Naive thymus-derived CD4-positive, alpha-beta T cell (primary cell): ENCODE measurements around the gene PPP1R7. TPM values are rescaled to one million over a fixed set of nuclear protein-coding genes. Genes with fewer than 3 reads are reported as not detected.

Source experiments
- ATAC-seq: fragments of 150-1000 bp; cut with Tn5 transposase; 2 replicates; pipeline ENCODE4 v1.10.0; 2021; ENCODE audit warnings: mild to moderate bottlenecking, moderate library complexity
- CTCF ChIA-PET: fragments of 350-600 bp; sonication (Branson Sonifier 250); formaldehyde crosslinking; loops from one replicate; lab custom pipeline; 2021; ENCODE audit warnings: antibody characterized with exemption; lab: Charles Lee
- POLR2A ChIA-PET: fragments of 350-600 bp; sonication (Branson Sonifier 250); formaldehyde crosslinking; loops from one replicate; lab custom pipeline; 2021; ENCODE audit warnings: antibody characterized with exemption, inconsistent platforms; lab: Charles Lee
- DNase-seq, 9 donors: peaks; one replicate each; pipeline versions ENCODE4 v3.0.0 to v3.0.0-alpha.2; 2020 to 2022; ENCODE audit warnings: mixed read lengths in 1 of 9
- H3K27ac ChIP-seq: one replicate; pipeline ENCODE4 v1.7.0; 2013; ENCODE audit warnings: mild to moderate bottlenecking, low read depth, low read length, moderate library complexity
- H3K27me3 ChIP-seq, 2 donors: one replicate each; pipeline ENCODE4 v1.7.0; 2013; ENCODE audit warnings: low read length in 2 of 2, mild to moderate bottlenecking in 2 of 2, moderate library complexity in 2 of 2; ENCODE audit not compliant: control insufficient read depth in 2 of 2, insufficient read depth in 2 of 2
- H3K36me3 ChIP-seq, 3 experiments: 1 replicate in 2 of 3; 2 replicates in 1 of 3; pipeline ENCODE4 v1.7.0; 2013; ENCODE audit warnings: low read length in 3 of 3, mild to moderate bottlenecking in 3 of 3, moderate library complexity in 1 of 3; ENCODE audit not compliant: insufficient read depth in 3 of 3, control insufficient read depth in 2 of 3
- H3K4me1 ChIP-seq, 2 donors: one replicate each; pipeline ENCODE4 v1.7.0; 2013; ENCODE audit warnings: low read length in 2 of 2, mild to moderate bottlenecking in 2 of 2, moderate library complexity in 1 of 2; ENCODE audit not compliant: control insufficient read depth in 2 of 2, insufficient read depth in 2 of 2
- H3K4me3 ChIP-seq: 2 replicates; pipeline ENCODE4 v1.7.0; 2013; ENCODE audit warnings: mild to moderate bottlenecking, low read length
- H3K9me3 ChIP-seq, 3 experiments: 1 replicate in 2 of 3; 2 replicates in 1 of 3; pipeline ENCODE4 v1.7.0; 2013; ENCODE audit warnings: low read length in 3 of 3; ENCODE audit not compliant: control insufficient read depth in 2 of 3
- H3K27ac Mint-ChIP-seq, 9 donors: one replicate each; pipeline ENCODE4 v1.8.0; 2020 to 2022; ENCODE audit warnings: mixed read lengths in 9 of 9, mild to moderate bottlenecking in 8 of 9, moderate library complexity in 5 of 9, inconsistent platforms in 2 of 9
- H3K27me3 Mint-ChIP-seq, 5 donors: one replicate each; pipeline ENCODE4 v1.8.0; 2021 to 2022; ENCODE audit warnings: mixed read lengths in 5 of 5, mild to moderate bottlenecking in 1 of 5
- H3K36me3 Mint-ChIP-seq, 5 donors: one replicate each; pipeline ENCODE4 v1.8.0; 2020 to 2022; ENCODE audit warnings: mixed read lengths in 5 of 5, mild to moderate bottlenecking in 3 of 5, inconsistent platforms in 1 of 5
- H3K4me1 Mint-ChIP-seq, 7 donors: one replicate each; pipeline ENCODE4 v1.8.0; 2020 to 2022; ENCODE audit warnings: mixed read lengths in 7 of 7, mild to moderate bottlenecking in 3 of 7, inconsistent platforms in 1 of 7
- H3K4me3 Mint-ChIP-seq, 10 donors: one replicate each; pipeline ENCODE4 v1.8.0; 2020 to 2022; ENCODE audit warnings: mild to moderate bottlenecking in 10 of 10, mixed read lengths in 10 of 10, moderate library complexity in 6 of 10, inconsistent platforms in 2 of 10
- H3K9me3 Mint-ChIP-seq, 11 donors: one replicate each; pipeline ENCODE4 v1.8.0; 2020 to 2022; ENCODE audit warnings: mixed read lengths in 11 of 11, mild to moderate bottlenecking in 4 of 11, inconsistent platforms in 1 of 11, moderate library complexity in 1 of 11
- intact Hi-C, 2 donors: fragments of 100-400 bp; cut with micrococcal nuclease; formaldehyde crosslinking; loops; one replicate each; pipeline ENCODE4 v1.15.1; 2023
- polyA plus RNA-seq, 2 donors: library from polyadenylated mRNA; unstranded; fragments of 300-500 nt; fragmentation: Illumina TruSeq; gene quantifications; one replicate each; pipeline ENCODE4 v1.2.3, GENCODE V29; 2021
- total RNA-seq, 6 experiments: library from RNA in 5 of 6; stranded (reverse) in 5 of 6; gene quantifications; 1 replicate in 5 of 6; 2 replicates in 1 of 6; pipeline ENCODE4 v1.2.3 and lab custom pipeline; 2021 to 2026

The PPP1R7 gene
- total and polyA plus RNA-seq, 7 experiments from 2014 or later: 39.2 to 122 (median 59.0) TPM

DNA sequence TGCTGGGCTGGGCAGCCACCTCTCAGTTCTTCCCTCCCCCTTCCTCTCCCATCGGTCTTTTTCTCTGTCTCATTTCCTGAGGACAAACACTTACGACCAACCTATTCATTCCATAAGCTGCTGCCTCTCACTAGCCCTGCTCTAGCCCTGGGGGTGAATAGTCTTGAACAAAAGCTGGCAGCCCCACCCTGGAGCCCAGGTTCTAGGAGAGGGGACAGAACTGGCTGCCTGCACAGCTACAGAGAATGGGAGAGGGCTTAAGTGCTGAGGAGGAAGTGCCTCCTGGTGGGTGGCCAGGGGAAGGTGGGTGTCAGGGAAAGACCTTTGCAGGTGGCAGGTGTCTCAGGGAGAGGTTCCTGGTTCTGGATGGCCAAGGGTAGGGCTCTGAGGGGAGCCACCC, 61.0 kb downstream of the PPP1R7 start:
- H3K27ac ChIP-seq: no peak overlapping the region
- Mint-ChIP-seq H3K27ac (peak overlapping the region in 2 of 9 donors; percentile 25 to 53), H3K27me3 (no peaks in the 10 kb centered on the region), H3K36me3 (no peaks in the 10 kb centered on the region), H3K4me3 (no peak overlapping the region), H3K4me1 (no peaks in the 10 kb centered on the region), H3K9me3 (no peaks in the 10 kb centered on the region)
- intact Hi-C loops: no loop called here
- CTCF ChIA-PET: no interaction called here
- POLR2A ChIA-PET: no interaction called here
- no peaks in the 10 kb centered on the region for H3K9me3 ChIP-seq
- H3K36me3 ChIP-seq: no peaks in the 10 kb centered on the region
- ATAC-seq (no peak), DNase-seq (no peak)
- no peaks in the 10 kb centered on the region for H3K4me1 ChIP-seq
- H3K27me3 ChIP-seq: no peaks in the 10 kb centered on the region
- no peak overlapping the region for H3K4me3 ChIP-seq

DNA sequence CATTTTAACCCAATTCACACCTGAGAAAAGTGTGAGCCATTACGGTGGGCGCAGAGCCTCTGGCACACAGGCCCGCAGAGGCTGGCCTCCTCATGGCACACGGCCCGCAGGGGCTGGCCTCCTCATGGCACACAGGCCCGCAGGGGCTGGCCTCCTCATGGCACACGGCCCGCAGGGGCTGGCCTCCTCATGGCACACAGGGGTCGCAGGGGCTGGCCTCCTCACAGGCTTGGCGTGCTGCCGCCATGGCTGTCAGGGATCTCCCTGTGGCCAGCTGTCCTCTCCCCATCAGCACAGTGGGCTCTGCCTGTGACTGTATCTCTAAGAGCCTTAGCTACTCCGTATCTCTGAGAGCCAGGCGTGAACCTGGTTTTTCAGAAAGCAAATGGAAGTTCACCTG, 62.8 kb downstream of the PPP1R7 start:
- CTCF ChIA-PET: no interaction called here
- intact Hi-C loops: no loop called here

DNA sequence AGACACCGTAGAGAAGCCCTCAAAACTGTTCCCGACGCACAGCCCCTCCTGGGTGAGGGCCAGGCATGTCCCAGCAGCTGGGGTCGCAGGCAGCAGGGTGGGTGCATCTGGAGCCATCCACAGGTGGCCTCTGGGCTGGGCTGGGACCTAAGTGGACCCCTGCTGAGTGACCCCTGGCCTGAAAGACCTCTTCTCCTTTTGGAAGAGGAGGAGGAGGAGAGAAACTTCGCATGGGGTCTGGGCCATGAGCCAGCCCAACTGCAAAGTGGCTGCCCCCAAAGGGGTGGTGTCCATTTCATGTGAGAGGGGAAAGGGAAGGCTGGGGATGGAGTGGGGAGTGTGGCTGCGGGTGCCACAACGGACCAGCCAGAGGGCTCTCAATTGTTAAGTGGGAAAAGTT, 63.3 kb downstream of the PPP1R7 start:
- H3K4me3 Mint-ChIP-seq: no peak overlapping the region
- ChIA-PET CTCF (no interaction called here), POLR2A (no interaction called here)
- no peaks in the 10 kb centered on the region for H3K36me3 ChIP-seq
- ATAC-seq: no peak
- no peak for DNase-seq
- no peaks in the 10 kb centered on the region for H3K27me3 ChIP-seq
- H3K9me3 Mint-ChIP-seq: no peaks in the 10 kb centered on the region
- no peak overlapping the region for H3K4me3 ChIP-seq
- H3K4me1 Mint-ChIP-seq: peaks cover 2 to 4% (median 3%) of the 10 kb centered on the region in 7 donors
- intact Hi-C loops: no loop called here
- no peak overlapping the region for H3K27ac ChIP-seq
- no peak overlapping the region for H3K27ac Mint-ChIP-seq
- no peaks in the 10 kb centered on the region for H3K36me3 Mint-ChIP-seq
- H3K9me3 ChIP-seq: no peaks in the 10 kb centered on the region
- peaks cover 0 to 12% (median 0%) of the 10 kb centered on the region in 5 donors for H3K27me3 Mint-ChIP-seq
- H3K4me1 ChIP-seq: no peaks in the 10 kb centered on the region

More for the DNA sequence above, 62.8 kb downstream of the PPP1R7 start:
- Histone ChIP-seq H3K27me3 (no peaks in the 10 kb centered on the region), H3K9me3 (no peaks in the 10 kb centered on the region), H3K27ac (no peak overlapping the region), H3K36me3 (no peaks in the 10 kb centered on the region), H3K4me3 (no peak overlapping the region), H3K4me1 (no peaks in the 10 kb centered on the region)
- POLR2A ChIA-PET: no interaction called here
- no peaks in the 10 kb centered on the region for H3K9me3 Mint-ChIP-seq
- no peak overlapping the region for H3K27ac Mint-ChIP-seq
- H3K4me1 Mint-ChIP-seq: no peaks in the 10 kb centered on the region
- ATAC-seq: no peak
- H3K4me3 Mint-ChIP-seq: no peak overlapping the region
- H3K27me3 Mint-ChIP-seq: peaks cover 0 to 10% (median 0%) of the 10 kb centered on the region in 5 donors
- H3K36me3 Mint-ChIP-seq: no peaks in the 10 kb centered on the region
- no peak for DNase-seq

DNA sequence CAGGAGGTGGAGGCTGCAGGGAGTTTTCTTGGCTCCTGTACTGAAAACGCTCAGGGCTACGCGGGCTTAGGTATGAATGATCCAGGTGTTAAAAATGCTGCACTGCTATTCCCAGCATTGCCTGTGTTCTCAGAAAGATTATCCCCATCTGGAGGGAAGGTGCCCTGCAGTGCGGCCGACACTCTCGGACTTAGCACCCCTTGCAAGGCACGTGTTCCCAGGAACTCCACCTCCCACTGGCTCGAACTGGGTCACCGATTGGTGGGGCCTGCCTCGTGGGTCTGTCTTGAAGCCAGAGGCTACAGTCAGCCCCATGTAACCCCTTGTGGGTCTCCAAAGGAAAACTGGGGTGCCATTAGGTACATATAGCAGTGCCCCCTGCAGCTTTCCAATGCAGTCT, 63.9 kb downstream of the PPP1R7 start:
- intact Hi-C loops: no loop called here
- no peak overlapping the region for H3K27ac ChIP-seq
- Mint-ChIP-seq H3K36me3 (no peaks in the 10 kb centered on the region), H3K27me3 (peaks cover 0 to 19% (median 0%) of the 10 kb centered on the region in 5 donors), H3K27ac (no peak overlapping the region), H3K4me1 (peaks cover 8 to 10% (median 9%) of the 10 kb centered on the region in 7 donors), H3K9me3 (no peaks in the 10 kb centered on the region), H3K4me3 (no peak overlapping the region)
- H3K27me3 ChIP-seq: no peaks in the 10 kb centered on the region
- ChIA-PET CTCF (no interaction called here), POLR2A (no interaction called here)
- H3K36me3 ChIP-seq: no peaks in the 10 kb centered on the region
- no peak overlapping the region for H3K4me3 ChIP-seq
- no peaks in the 10 kb centered on the region for H3K9me3 ChIP-seq
- ATAC-seq (no peak), DNase-seq (no peak)
- peaks cover 0 to 5% of the 10 kb centered on the region in 2 donors for H3K4me1 ChIP-seq

DNA sequence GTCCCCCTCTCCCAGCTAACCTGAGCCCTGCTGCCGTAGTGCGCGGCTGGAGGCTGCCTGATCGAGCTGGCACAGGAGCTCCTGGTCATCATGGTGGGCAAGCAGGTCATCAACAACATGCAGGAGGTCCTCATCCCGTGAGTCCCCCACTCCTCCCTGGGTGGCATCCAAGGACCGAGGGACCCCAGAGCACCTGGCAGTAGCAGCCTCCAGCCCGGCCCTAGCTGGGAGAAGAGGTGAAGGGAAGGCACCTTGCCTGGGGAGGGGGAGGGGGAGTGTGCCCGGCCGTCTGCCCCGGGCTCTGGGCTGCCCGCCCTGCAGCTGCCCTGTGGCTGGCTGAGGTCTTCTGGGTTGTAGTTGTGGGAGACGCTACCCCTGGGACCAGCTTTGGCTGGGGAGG, 64.5 kb downstream of the PPP1R7 start:
- Mint-ChIP-seq H3K4me3 (no peak overlapping the region), H3K27me3 (peaks cover 0 to 21% (median 0%) of the 10 kb centered on the region in 5 donors), H3K4me1 (peaks cover 9 to 12% (median 11%) of the 10 kb centered on the region in 7 donors), H3K36me3 (no peaks in the 10 kb centered on the region), H3K27ac (no peak overlapping the region), H3K9me3 (no peaks in the 10 kb centered on the region)
- intact Hi-C loops: loop anchor here (5.0 kb wide), 5 partner anchors 62 to 652 kb away; partner anchors contain the start of genes PPP1R7 (in 2 of the 2), DUSP28 (in 1 of the 2) and RNPEPL1 (in 1 of the 2)
- H3K27me3 ChIP-seq: no peaks in the 10 kb centered on the region
- no peak overlapping the region for H3K4me3 ChIP-seq
- ATAC-seq: no peak
- POLR2A ChIA-PET: no interaction called here
- CTCF ChIA-PET: no interaction called here
- no peak for DNase-seq
- peaks cover 0 to 6% of the 10 kb centered on the region in 2 donors for H3K4me1 ChIP-seq
- no peaks in the 10 kb centered on the region for H3K9me3 ChIP-seq
- H3K27ac ChIP-seq: no peak overlapping the region
- H3K36me3 ChIP-seq: no peaks in the 10 kb centered on the region

DNA sequence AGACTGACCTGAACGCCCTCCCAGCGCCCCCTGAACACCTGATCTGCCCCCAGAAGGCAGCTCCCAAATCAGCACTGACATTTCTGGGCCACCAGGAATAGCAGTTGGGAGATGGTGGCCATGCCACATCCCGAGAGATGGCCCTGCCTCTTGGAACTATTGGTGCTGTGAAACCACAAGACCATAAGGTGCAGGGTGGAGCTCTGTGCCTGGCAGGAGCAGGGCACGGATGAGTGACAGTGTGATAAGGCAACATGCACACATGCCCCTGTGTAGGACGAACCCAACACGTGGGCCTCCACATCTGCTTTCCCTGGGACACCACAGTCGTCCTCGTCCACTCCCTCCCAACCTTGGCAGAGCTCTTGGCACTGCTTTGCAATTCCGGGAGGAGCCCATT, 65.2 kb downstream of the PPP1R7 start:
- Histone ChIP-seq H3K27me3 (no peaks in the 10 kb centered on the region), H3K36me3 (no peaks in the 10 kb centered on the region), H3K4me3 (no peak overlapping the region), H3K9me3 (no peaks in the 10 kb centered on the region), H3K4me1 (peaks cover 0 to 6% of the 10 kb centered on the region in 2 donors), H3K27ac (no peak overlapping the region)
- Mint-ChIP-seq H3K4me3 (peak overlapping the region in 3 of 10 donors; percentile 20 to 56 (median 25)), H3K27me3 (peaks cover 0 to 21% (median 0%) of the 10 kb centered on the region in 5 donors), H3K9me3 (no peaks in the 10 kb centered on the region), H3K4me1 (peaks cover 9 to 15% (median 11%) of the 10 kb centered on the region in 7 donors), H3K36me3 (no peaks in the 10 kb centered on the region), H3K27ac (peak overlapping the region in 1 of 9 donors; percentile 30)
- intact Hi-C loops: loop anchor here (5.0 kb wide), 5 partner anchors 63 to 653 kb away; partner anchors contain the start of genes PPP1R7 (in 2 of the 2), DUSP28 (in 1 of the 2) and RNPEPL1 (in 1 of the 2)
- no peak for ATAC-seq
- DNase-seq: no peak
- ChIA-PET POLR2A (interaction anchor here (1.3 kb wide), 1 partner anchor 28 kb away, joined by 4 read pairs; no protein-coding TSS in a partner anchor), CTCF (no interaction called here)
